ENCODE measurements around the gene HCST.
A peak's percentile ranks its signal among the peaks of the same experiment; 100 is the strongest.

The HCST gene

DNA sequence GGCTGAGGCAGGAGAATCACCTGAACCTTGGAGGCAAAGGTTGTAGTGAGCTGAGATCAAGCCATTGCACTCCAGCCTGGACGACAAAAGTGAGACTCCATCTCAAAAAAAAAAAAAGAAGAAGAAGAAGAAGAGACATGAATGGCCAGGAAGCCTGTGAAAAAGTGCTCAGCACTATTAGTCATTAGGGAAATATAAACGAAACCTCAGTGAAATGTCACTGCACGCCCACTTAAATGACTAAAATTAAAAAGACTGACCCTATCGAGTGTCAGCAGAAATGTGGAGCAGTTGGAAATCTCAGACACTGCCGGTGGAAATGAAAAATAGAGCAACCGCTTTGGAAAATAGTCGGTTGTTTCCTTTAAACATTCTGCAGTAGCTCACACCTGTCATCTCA lies 11.3 kb downstream of the HCST start:
- peak; percentile 39 for DNase-seq (ENCODE audit: low spot score)
- TF ChIP-seq, protein P1, sequence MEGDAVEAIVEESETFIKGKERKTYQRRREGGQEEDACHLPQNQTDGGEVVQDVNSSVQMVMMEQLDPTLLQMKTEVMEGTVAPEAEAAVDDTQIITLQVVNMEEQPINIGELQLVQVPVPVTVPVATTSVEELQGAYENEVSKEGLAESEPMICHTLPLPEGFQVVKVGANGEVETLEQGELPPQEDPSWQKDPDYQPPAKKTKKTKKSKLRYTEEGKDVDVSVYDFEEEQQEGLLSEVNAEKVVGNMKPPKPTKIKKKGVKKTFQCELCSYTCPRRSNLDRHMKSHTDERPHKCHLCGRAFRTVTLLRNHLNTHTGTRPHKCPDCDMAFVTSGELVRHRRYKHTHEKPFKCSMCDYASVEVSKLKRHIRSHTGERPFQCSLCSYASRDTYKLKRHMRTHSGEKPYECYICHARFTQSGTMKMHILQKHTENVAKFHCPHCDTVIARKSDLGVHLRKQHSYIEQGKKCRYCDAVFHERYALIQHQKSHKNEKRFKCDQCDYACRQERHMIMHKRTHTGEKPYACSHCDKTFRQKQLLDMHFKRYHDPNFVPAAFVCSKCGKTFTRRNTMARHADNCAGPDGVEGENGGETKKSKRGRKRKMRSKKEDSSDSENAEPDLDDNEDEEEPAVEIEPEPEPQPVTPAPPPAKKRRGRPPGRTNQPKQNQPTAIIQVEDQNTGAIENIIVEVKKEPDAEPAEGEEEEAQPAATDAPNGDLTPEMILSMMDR (IDR thresholded peaks at IDR 0.05; ENCODE audit: extremely low read depth, missing control alignments) = no peak

DNA sequence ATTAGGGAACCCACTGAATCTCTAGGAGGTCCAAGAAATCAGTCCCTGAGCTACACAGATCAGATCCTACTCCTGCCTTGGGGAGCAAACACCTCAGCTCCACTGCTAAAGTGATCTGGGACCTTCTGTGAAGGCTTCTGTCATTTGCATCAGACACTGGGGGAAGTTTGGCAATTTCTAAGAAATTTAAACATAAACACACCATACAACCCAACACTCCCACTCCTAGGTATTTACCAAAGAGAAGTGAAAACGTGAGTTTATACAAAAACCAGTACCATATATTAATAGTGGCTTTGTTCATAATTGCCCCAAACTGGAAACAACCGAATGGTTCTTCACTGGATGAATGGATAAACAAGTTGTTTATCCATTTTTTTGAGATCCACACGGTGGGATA lies 13.1 kb downstream of the HCST start:
- TF ChIP-seq, protein P1 (IDR thresholded peaks at IDR 0.05; ENCODE audit: extremely low read depth, missing control alignments) = no peak
- DNase-seq (ENCODE audit: low spot score) = peak; percentile 10

DNA sequence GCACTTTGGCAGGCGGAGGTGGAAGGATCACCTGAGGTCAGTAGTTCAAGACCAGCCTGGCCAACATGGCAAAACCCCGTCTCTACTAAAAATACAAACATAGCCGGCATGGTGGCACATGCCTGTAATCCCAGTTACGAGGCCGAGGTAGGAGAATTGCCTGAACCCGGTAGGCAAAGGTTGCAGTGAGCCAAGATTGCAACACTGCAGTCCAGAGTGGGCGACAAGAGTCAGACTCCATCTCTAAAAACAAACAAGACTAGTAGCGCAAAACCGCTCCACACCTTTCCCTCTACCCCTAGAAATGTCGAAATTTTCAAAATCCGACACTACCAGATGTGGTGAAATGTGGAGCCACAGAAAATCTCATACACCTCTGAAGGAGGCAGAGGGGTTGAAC lies 17.0 kb downstream of the HCST start:
- no peak for DNase-seq (ENCODE audit: low spot score)
- TF ChIP-seq, protein P1 (IDR thresholded peaks at IDR 0.05; ENCODE audit: extremely low read depth, missing control alignments) = no peak

DNA sequence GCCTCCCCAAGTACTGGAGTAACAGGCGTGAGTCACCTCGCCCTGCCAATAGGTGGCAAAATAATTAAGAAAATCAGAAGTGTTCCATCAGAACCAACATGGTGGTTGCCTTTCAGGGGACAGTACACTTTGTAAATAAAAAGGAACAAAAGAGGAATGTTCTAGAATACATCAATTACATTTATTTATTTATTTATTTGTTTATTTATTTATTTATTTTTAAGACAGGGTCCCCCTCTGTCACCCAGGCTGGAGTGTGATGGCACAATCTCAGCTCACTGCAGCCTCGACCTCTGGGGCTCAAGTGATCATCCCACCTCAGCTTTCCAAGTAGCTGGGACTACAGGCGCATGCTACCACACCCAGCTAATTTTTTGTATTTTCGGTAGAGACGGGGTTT lies 18.7 kb downstream of the HCST start:
- no peak for DNase-seq (ENCODE audit: low spot score)
- TF ChIP-seq, protein P1 (IDR thresholded peaks at IDR 0.05; ENCODE audit: extremely low read depth, missing control alignments) = no peak

DNA sequence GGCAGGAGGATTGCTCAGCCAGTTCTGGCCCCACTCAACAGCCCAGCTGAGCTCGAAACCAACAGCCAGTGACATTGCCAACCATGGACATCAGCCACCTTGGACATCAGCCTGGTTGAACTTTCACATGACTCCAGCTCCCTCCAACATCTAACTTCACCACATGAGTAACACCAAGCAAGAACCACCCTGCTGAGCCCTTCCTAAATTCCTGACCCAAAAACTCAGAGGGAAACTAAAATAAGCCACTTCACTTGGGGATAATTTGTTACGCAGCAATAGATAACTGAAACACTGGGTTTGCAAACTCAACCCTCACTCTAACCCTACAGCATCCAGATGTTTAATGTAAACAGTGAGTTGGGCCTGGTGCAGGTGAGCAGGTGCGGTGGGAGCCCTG lies 23.2 kb downstream of the HCST start:
- TF ChIP-seq, protein P1 (IDR thresholded peaks at IDR 0.05; ENCODE audit: extremely low read depth, missing control alignments) = no peak

DNA sequence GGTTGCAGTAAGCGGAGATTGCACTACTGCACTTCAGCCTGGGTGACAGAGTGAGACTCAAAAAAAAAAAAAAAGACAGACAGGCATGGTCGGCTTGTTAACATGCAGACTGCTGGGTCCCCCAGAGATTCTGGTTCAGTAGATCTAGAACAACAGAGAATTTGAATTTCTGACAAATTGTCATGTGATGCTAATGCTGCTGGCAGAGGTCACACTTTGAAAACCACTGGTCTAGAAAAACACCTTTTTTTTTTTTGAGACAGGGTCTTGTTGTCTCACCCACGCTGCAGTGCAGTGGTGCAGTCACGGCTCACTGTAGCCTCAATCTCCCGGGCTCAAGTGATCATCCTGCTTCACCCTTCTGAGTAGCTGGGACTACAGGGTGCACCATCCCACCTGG lies 26.2 kb downstream of the HCST start:
- TF ChIP-seq, protein P1 (IDR thresholded peaks at IDR 0.05; ENCODE audit: extremely low read depth, missing control alignments) = no peak
- DNase-seq (ENCODE audit: low spot score) = peak; percentile 10

More for the DNA sequence above, 23.2 kb downstream of the HCST start:
- DNase-seq (ENCODE audit: low spot score) = no peak

DNA sequence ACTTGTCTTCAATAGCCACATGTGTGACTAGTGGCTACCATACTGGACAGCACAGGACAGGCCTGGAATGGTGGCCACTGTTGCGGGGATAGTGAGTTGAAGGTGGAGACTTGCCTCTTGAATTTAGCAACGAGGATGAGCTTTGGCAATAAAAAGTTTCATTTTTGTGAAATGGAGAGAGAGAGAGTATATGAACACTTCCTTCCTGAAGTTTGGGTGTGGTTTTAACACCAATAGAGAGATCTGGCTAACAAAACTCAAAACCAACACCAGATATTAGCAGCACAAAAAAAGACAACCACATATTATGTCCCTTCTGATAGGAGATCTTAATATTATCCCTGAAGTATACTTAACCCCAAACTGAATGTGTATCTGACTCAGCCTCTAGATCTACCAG lies 27.5 kb downstream of the HCST start:
- TF ChIP-seq, protein P1 (IDR thresholded peaks at IDR 0.05; ENCODE audit: extremely low read depth, missing control alignments) = no peak
- DNase-seq (ENCODE audit: low spot score) = no peak
